Fibroblast of skin of left biceps (primary cell): ENCODE measurements around the gene DNAH10.

ENCODE experiments used
- DNase-seq, 2 experiments: peaks; one replicate each; pipeline ENCODE4 v3.0.0-alpha.2; 2013; ENCODE audit warnings: low read depth in 2 of 2

Gene DNAH10, protein sequence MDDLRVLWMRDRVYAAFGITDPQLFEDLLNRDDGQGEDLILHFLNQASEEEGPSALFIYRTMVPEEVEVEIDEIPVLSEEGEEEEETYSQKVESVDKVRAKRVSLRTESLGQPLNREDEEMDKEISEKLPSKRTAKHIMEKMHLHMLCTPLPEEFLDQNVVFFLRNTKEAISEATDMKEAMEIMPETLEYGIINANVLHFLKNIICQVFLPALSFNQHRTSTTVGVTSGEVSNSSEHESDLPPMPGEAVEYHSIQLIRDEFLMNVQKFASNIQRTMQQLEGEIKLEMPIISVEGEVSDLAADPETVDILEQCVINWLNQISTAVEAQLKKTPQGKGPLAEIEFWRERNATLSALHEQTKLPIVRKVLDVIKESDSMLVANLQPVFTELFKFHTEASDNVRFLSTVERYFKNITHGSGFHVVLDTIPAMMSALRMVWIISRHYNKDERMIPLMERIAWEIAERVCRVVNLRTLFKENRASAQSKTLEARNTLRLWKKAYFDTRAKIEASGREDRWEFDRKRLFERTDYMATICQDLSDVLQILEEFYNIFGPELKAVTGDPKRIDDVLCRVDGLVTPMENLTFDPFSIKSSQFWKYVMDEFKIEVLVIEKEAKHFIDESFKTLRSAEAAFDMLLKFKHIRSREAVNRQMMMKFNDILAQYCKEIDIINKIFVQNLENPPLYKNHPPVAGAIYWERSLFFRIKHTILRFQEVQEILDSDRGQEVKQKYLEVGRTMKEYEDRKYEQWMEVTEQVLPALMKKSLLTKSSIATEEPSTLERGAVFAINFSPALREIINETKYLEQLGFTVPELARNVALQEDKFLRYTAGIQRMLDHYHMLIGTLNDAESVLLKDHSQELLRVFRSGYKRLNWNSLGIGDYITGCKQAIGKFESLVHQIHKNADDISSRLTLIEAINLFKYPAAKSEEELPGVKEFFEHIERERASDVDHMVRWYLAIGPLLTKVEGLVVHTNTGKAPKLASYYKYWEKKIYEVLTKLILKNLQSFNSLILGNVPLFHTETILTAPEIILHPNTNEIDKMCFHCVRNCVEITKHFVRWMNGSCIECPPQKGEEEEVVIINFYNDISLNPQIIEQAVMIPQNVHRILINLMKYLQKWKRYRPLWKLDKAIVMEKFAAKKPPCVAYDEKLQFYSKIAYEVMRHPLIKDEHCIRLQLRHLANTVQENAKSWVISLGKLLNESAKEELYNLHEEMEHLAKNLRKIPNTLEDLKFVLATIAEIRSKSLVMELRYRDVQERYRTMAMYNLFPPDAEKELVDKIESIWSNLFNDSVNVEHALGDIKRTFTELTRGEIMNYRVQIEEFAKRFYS (N-terminal part only)

DNA sequence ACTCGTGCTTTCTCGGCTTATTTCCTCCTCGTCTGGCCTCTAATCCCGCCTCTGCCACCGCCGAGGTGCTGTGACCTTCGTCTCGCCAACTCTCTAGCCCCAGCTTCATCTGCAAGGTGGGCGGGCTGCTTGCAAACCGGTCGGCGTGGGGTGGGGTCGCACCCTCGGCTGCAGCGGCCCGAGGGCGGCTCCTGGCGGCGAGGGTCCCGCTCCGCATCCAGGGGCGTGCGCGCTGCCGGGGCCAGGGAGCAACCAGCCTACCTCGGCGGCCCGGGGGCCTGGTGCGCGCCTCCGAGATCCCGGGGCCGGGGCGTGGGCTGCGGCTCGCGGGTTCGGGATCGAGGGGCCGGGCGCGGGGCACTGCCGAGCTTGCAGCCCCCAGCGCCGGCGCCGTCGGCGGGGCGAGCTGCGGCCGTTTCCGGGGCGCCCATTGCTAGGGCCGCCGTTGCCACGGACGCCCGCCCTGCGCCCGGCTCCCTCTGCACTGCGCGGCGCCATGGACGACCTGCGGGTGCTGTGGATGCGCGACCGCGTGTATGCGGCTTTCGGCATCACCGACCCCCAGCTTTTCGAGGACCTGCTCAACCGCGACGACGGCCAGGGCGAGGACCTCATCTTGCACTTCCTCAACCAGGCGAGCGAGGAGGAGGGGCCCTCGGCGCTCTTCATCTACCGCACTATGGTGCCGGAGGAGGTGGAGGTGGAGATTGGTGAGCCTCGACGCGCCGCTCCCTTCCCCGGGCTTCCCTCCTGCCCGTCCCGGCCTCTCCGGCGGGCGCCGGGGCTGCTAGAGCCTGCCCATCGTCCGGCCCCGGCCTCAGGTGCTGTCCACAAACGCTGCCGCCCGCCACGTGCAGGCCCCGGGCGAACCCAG, at the start of gene DNAH10:
DNAH10 (plus strand) TSS at position 461 of the 874 bp plus-strand sequence; CDS start at position 497, 36 bp downstream.
- DNase-seq, result no peak

DNA sequence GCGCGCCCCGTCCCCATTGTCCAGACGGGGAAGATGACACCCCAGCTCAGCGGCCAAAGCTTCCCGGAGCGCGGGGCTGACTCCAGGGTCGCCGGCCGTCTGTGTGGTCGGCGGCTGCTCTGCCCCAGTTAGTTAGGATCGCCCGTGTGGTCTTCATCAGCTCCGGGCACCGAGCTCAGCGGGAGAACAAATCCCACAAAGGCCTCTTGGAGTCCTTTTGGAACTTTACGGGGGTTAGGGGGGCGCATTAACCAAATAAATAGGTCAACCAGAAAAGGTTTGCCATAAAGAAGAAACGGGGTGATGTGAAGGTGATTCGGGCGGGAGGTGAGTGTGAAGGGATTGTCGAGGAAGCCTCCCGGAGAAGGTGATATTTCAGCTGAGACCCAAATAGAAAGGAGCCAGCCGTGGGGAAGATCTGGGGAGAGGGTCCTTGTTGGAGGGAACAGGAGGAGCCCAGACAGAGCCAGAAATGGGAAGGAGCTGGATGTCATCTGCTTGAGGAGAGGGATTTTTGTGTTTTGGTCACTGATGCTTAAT, 49.3 kb upstream of the DNAH10 start:
- no peak for DNase-seq

DNA sequence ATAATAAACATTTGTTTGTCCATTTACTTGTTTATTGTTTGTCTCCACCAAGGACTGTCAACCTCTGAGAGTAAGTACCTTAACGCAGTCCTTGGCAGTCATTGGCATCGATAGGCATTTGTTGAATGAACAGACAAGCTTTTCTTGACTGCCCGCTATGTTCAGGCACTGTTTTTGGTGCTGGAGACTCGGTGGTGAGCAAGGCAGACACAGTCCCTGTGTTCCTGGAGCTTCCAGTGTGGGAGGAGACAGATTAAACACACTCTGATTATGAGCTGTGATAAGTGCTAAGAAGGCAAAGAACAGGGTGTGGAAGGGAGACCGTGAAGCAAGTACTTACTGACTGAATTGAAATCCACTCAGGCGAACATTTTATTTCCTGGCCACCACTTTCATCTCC, 48.7 kb upstream of the DNAH10 start:
- DNase-seq, result no peak

DNA sequence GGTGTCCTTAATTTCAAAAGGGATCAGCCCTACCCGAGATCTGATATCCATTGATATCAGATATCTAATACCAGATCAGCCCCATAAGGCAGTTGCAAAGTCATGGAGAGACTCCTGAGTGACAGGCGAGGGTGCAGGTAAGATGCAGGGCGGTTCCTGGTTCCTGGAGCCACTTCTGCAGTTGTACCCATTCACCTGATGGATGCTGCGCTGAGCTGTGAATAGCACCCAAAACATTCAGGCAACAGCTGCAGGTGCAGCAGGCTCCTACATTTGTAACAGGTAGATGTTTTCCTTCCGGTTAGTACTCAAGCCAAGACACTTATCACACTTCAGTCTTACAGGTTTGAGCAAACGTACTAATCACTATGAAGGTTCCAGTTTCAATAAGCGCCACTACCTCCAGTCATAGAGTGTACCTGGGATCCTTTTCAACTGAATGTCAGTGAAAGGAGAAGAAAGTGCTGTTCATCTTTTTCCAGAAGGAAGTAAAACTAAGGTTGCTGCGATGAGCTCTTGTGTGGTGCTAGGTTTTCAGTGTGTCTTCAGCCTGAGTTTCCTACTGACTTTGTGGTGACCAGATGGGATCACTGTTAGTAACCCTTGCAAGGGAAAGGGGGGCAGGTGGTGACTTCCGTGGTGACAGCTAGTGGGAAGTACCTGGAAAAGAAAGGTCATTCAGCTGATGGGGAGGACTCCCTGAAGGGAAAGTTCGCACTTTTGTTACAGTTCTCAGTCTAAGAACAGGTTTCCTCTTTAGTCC, 48.1 kb upstream of the DNAH10 start:
- DNase-seq, result no peak

DNA sequence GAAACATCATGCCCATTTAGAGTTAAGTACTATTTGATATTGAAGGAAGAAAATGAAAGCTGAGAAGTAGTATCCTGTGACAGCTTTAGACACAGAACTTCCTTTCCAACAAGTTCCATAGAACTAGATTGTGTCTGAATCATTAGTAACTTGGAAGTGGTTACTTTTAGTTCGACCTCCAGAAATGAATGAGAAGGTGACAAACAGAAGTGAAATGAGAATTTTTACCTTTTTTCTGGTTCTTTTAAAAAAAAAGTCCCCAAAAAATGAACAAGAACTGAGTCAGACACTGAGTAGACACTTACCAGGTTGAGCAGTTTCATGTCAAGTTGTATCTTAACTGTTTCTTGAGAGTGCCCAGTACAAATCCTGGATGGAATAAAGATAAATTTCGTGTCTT, 46.9 kb upstream of the DNAH10 start:
- DNase-seq, result no peak

DNA sequence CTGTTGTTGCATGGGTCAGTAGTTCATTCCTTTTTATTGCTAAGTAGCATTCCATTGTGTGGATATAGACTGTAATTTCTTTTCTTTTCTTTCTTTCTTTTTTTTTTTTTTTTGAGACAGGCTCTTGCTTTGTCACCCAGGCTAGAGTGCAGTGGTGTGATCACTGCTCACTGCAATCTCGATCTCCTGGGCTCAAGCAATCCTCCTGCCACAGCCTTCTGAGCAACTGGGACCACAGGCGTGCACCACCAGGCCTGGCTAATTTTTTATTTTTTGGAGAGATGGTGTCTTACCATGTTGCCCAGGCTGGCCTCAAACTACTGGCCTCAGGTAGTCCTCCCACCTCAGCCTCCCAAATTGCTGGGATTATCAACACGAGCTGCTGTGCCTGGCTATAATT, 44.8 kb upstream of the DNAH10 start:
- no peak for DNase-seq

DNA sequence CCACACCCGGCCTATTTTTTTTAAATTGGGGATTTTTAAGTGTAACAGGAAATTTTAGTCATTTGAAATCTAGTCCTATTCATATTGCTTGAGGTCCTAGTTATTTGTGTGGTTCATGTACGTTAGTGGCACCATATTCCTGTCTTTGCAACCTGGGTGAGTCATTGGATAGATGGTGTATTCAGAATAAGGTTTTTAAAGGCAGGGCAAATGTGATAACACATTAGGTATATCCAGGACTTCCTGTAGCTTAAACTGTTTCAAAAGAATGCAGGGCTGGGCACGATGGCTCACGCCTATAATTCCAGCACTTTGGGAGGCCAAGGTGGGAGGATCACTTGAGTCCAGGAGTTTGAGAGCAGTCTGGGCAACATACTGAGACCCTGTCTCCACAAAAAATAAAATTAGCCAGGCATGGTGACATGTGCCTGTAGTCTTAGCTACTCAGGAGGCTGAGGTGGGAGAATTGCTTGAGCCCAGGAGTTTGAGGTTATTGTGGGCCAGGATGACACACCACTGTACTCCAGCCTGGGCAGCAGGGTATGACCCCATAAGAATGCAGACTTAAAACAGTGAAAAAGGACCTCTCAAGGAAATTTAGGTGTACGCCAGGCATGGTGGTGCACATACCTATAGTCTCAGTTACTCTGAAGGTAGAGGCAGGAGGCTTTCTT, 41.8 kb upstream of the DNAH10 start:
- DNase-seq, result no peak

DNA sequence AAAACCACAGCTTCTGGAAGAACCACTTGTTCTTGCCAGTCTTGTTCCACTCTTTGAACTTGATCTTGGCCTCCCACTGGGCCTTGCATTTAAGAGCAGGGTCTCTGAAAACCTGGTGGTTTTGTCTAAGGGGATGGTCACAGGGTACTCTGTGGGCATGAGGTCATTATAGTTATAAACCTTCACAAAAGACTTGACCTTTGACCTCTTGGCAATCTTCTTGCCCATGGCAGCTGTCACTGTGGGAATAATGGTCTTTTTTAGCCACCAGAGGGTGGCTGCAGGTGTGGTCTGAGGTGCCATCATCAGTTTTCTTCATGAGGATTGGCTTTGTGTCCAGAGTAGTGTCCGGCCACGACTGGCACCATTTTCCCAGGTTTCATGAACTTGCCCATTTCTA, 40.9 kb upstream of the DNAH10 start:
- no peak for DNase-seq

DNA sequence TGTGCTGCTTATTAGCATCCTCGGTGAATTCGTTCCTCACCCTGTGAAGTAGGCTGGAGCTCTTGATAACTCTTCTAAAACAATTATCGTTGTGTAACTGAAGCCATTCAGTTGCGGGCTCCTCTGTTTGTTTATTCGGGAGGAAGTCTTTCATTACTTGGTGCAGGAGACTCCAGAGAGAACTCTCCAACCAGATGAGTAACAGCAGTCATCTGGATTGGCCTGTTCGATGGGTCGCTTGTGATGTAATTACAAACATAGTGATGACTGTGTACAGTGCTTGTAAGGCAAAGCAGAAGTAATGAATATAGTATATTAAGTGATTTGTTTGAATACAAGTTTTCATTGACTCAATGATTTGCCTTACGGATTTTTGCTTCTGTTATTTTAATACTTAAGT, 39.1 kb upstream of the DNAH10 start:
- DNase-seq, result no peak

DNA sequence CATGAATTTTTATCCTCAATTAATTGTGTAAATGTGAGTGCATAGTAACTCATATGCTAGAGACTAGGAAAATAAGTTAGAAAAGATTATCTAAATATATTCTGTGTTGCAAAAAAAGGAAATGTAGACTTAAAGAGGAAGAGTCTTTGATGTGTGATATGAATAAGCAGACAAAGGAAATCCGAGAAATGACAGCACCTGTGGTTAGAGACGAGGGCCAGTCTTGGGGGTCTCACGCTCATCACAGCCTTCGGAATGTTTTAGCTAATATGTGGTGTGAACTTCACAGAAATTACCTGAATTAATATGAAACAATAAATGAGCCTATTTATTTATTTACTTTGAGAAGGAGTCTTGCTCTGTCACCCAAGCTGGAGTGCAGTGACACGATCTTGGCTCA, 38.3 kb upstream of the DNAH10 start:
- no peak for DNase-seq

DNA sequence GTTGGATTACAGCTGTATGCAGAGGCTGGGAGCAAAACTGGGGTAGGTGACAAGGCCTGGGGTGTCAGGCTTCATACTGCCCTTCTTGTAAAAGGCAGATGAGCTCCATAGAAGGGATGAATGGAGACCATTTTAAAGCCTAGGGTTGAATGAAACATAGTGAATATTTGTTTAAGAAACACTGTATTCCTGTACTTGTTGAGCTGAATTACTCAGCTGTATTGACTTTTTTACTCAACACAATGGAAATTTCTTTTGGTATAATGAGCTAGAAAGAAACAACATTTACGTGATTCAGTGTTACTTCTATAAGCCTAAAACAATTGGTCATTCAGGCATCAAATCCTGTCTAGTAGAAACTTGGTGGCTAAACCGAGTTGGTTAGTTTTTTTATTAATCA, 35.9 kb upstream of the DNAH10 start:
- no peak for DNase-seq

DNA sequence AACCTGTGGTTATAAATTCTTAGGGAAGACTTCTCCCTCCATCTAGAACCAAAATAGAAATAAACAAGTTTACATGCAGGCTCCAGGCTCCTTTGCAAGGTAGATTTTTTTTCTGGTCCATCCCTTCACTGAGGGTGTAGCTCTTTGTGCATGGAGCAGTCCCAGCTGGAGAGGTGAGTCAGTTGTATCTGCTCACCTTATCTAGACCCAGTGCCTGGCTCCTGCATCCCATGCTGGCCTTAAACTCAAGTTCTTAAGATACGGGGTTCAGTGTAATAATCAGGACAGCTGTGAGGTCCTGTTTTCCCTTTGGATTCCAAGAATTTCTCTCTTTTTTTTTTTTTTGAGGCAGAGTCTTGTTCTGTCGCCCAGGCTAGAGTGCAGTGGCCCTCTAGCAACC, 35.1 kb upstream of the DNAH10 start:
- no peak for DNase-seq

DNA sequence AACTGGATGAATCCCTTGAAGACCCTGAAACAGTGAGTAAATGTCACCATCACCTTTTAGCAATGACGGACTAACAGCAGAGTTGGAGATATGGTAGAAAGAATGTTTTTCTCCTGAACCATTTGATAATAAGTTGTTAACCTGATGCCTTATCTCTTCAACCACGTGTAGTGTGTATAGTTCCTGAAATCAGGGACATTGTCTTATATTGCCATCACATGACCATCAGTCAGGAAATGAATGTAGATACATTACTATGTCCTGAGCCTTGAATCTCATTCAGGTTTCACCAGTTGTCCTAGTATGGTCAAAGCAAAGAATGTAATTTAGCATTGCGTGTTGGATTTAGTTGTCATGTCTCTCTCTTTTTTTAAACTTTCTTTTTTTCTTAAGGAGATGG, 34.2 kb upstream of the DNAH10 start:
- DNase-seq, result no peak

DNA sequence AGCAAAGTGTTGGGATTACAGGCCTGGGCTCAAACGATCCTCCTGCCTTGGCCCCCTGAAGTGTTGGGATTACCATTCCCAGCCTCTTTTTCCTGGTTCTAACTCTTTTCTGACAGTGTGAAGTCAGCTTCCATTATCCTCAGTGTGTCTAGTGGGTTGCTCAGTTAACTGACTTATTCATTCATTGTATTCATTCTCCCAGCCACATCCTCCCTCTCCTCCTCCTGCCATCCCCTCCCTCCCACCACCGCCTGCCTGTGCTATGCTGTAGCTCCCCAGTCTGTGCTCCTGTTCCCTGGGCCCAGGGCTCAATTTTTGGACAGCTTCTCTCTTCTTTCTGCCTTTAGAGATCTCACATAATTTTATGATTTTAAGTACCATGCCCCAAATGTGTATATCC, 30.5 kb upstream of the DNAH10 start:
- DNase-seq, result no peak

DNA sequence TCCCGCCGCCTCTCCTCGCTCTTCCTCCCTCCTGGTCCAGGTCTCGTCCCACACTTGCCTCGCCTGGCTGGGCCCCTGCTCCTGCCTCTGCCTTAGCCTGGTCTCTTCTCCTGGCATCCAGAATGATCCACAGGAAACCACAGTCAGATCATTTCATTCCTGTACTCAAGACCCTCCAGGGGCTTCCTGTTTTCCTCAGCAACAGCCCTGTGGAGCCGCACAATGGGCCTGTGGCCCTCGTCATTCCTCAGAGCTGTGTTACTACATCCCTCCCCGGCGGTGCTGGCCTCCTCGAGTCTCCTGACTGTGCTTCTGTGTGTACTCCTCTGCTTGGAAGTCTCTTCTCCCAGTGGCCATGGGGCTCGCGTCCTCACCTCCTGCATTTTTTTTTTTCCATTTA, 29.9 kb upstream of the DNAH10 start:
- DNase-seq, result no peak

DNA sequence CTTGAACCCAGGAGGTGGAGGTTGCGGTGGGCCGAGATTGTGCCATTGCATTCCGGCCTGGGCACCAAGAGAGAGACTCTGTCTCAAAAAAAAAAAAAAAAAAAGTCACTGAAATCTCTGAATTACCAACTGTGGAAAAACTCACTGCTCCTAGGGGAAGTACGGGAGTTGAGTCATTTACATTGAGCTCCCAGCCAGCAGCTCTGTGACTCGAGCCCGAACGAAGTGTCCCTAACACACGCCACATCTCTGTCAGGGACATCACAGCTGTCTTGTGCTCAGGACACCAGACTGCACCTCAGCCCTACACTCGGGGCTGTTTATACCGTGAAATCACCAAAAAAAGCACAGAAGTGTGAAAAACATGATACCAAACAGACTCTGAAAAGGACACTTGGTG, 28.9 kb upstream of the DNAH10 start:
- no peak for DNase-seq

DNA sequence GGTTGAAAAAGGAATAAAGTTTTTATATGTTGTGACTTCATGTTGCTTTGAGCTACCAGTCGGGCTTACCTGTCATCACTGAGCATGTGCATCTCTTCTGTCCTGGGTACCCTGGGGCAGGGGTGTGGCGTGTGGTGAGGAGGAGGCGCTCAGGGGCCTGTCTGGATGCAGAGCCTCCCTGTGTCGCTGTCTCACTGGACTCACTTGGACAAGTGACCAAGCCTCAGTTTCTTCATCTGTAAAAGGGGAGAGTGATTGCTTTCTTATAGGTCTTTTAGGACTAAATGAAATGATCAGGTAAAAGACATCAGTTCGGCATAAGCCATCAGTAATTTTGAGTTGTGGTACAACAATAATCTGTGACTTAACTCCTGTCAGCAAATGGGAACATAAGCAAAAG, 27.8 kb upstream of the DNAH10 start:
- DNase-seq, result no peak

DNA sequence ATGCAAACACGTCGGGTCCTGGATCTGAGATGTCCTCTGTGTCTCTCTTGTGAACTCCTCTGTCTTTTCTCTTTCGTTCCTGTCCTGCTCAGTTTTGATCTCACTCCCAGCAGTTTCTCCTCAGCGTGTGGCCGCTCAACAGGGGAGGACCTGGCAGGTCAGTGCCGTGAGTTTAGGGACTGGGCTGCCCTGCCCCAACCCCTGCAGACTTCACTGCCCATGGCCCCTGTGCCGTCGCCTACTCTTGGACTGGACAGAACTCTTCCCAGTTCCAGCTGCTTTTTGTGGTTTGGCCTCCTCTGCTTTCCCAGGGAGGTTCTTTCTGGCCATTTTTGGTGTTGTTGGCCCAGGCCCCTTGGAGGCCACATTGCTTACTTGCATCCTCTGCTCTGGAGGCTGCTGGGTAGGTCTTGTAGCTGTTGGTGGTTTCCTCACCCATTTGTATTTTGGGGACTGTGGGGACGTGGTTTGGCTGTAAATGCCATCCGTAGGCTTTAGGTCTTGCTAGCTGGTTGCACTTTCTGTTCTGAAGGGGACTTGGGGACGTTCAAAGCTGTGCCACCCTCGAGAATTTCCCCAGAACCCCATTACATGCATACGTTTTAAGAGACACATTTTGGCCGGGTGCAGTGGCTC, 20.0 kb upstream of the DNAH10 start:
- no peak for DNase-seq

DNA sequence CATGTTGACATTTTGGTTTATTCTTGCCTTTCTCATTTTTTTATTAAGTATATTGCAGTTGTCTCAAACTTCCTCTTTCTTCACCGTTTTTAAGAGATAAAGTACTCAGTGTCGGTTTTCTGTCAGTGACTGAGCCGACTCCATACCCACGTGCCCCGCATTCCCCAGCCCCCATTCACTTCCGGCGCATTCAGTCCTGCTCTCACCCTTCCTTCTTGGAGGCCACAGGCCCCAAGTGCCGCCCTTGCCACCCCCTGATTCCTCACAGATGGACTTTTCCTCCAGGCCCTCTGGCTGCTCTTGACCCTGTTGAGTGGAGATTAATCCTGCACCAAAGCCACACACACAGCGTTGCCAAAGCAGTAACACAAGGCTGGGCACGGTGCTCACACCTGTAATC, 19.1 kb upstream of the DNAH10 start:
- no peak for DNase-seq
